ENCODE measurements around the gene MEX3D. TPM values are rescaled to one million over a fixed set of nuclear protein-coding genes. Genes with fewer than 3 reads are reported as not detected.

MEX3D gene
- total RNA-seq, 2 donors from 2014 or later, result 18.8 to 21.8 TPM

- H3K27me3 ChIP-seq, result peaks cover 0 to 20% of the 10 kb centered on the region in 2 donors
- ATAC-seq (no peak), DNase-seq (no peak)
- TF ChIP-seq POLR2A (IDR thresholded peaks at IDR 0.05), result no peak
- TF ChIP-seq, protein P1, sequence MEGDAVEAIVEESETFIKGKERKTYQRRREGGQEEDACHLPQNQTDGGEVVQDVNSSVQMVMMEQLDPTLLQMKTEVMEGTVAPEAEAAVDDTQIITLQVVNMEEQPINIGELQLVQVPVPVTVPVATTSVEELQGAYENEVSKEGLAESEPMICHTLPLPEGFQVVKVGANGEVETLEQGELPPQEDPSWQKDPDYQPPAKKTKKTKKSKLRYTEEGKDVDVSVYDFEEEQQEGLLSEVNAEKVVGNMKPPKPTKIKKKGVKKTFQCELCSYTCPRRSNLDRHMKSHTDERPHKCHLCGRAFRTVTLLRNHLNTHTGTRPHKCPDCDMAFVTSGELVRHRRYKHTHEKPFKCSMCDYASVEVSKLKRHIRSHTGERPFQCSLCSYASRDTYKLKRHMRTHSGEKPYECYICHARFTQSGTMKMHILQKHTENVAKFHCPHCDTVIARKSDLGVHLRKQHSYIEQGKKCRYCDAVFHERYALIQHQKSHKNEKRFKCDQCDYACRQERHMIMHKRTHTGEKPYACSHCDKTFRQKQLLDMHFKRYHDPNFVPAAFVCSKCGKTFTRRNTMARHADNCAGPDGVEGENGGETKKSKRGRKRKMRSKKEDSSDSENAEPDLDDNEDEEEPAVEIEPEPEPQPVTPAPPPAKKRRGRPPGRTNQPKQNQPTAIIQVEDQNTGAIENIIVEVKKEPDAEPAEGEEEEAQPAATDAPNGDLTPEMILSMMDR (IDR thresholded peaks at IDR 0.05), result no peak
- H3K36me3 ChIP-seq (replicated peaks in 1 of 2; ENCODE audit: insufficient read depth in 1 of 2, low read depth in 2 of 2), result no peaks in the 10 kb centered on the region
- intact Hi-C loops (cut with DNase I), result no loop called here
- no peaks in the 10 kb centered on the region for H3K9me3 ChIP-seq
- peaks cover 11% of the 10 kb centered on the region for H3K4me1 ChIP-seq
- no peak overlapping the region for H3K27ac ChIP-seq
- H3K4me3 ChIP-seq, result no peak overlapping the region
- 10 to 53% methylated on average over 3 to 49 of the region's 49 CpGs for WGBS, 2 donors
These were observed 43.7 kb downstream of the MEX3D start for GRCh38 chr19:1524287-1524971.

DNA sequence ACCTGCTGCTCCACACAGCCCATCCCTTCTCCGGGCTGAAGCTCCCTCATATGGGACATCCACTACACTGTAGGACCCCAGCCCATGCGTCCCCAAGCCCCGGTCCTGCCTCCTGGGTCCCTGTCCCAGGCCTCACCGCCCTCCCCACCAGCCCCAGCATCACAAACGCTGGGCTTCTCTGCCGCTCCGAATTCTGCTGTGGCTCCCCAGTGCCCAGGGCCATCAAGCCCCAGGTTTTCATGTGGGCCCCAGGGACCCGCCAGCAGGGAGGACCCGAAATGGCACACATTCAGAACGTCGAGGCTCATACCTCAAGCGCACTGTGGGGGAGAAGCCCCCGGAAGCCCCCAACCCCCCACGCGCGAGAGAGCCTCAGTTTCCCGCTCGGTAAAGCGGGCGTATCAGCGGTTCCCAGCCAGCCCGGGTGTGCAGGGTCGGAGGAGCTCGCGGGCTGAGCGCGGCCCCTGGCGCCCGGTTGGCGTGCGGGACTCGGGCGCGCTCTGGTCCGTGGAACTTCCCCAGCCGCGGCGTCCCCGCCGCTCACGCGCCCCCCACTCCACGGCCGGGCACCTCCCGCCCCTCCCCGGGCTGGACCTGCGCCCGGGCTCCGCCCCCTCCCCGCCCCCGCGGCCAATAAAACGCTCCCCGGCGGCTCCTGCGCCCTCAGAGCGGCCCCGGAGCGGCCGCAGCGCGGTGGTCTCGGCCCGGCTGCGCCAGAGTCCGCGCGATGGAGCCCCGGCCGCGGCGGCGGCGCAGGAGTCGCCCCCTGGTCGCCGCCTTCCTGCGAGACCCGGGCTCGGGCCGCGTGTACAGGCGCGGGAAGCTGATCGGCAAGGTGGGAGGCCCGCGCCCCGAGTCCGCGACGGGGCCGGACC lies 44.5 kb downstream of the MEX3D start, which contains the start of gene PLK5:
Gene PLK5, plus strand, starts transcription at position 666 of the 875 bp plus-strand sequence. CDS start 2,920 bp downstream, outside the sequence.
- H3K4me3 ChIP-seq, result no peak within 1 kb of the TSS
- peaks cover 0 to 20% of the 10 kb centered on the region in 2 donors for H3K27me3 ChIP-seq
- no peaks in the 10 kb centered on the region for H3K36me3 ChIP-seq (replicated peaks in 1 of 2; ENCODE audit: insufficient read depth in 1 of 2, low read depth in 2 of 2)
- H3K9me3 ChIP-seq, result no peaks in the 10 kb centered on the region
- ATAC-seq (no peak), DNase-seq (no peak)
- no peak within 1 kb of the TSS for H3K27ac ChIP-seq
- TF ChIP-seq POLR2A (IDR thresholded peaks at IDR 0.05), result no peak
- TF ChIP-seq, protein P1 (IDR thresholded peaks at IDR 0.05), result peak in 1 of 7 experiments; percentile 28
- intact Hi-C loops (cut with DNase I), result no loop called here
- 13 to 58% methylated on average over 8 to 54 of the region's 92 CpGs for WGBS, 2 donors
- H3K4me1 ChIP-seq, result peaks cover 11% of the 10 kb centered on the region

DNA sequence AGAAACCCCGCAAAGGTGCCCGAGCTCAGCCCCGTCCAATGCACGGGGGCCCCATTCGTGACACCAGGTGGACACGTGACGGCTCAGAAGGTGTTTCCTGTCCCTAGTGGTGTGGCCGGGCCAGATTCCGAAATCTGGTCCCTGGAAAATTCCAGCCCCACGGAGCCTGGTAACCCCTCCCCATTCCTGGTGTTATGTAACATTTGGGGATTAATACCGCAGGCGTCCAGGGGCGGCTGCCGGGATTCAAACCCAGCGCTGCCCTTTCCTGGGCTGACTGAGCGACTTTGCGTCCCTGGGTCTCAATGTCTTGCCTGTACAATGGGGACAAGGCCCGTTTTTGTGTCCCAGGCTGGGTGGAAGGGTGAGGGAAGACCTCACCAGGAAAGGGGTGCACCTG lies 45.3 kb downstream of the MEX3D start:
- peaks cover 0 to 20% of the 10 kb centered on the region in 2 donors for H3K27me3 ChIP-seq
- no peaks in the 10 kb centered on the region for H3K36me3 ChIP-seq (replicated peaks in 1 of 2; ENCODE audit: insufficient read depth in 1 of 2, low read depth in 2 of 2)
- ATAC-seq, result no peak
- H3K9me3 ChIP-seq, result no peaks in the 10 kb centered on the region
- 68 to 74% methylated on average over 10 to 18 of the region's 18 CpGs for WGBS, 2 donors
- DNase-seq, result no peak
- TF ChIP-seq, protein P1 (IDR thresholded peaks at IDR 0.05), result no peak
- TF ChIP-seq POLR2A (IDR thresholded peaks at IDR 0.05), result no peak
- H3K27ac ChIP-seq, result no peak overlapping the region
- H3K4me1 ChIP-seq, result peaks cover 11% of the 10 kb centered on the region
- intact Hi-C loops (cut with DNase I), result no loop called here
- no peak overlapping the region for H3K4me3 ChIP-seq

DNA sequence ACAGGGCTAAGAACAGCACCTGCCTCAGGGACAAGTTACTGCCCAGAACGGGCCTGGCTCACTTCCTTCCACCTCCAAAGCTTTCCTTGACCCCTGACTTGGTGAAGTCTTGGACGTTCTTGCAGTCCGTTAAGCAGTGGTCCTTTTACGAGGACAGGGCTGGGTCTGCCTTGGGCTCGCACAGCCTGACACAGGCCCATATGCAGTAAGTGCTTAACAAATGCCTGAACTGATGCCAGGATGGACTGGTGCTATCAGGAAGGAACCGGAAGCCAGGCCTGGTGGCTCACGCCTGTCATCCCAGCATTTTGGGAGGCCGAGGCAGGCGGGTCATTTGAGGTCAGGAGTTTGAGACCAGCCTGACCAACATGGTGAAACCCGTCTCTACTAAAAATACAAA lies 46.1 kb downstream of the MEX3D start:
- no peak for DNase-seq
- H3K4me3 ChIP-seq, result no peak overlapping the region
- no peak overlapping the region for H3K27ac ChIP-seq
- no peaks in the 10 kb centered on the region for H3K9me3 ChIP-seq
- TF ChIP-seq, protein P1 (IDR thresholded peaks at IDR 0.05), result no peak
- no peak for TF ChIP-seq POLR2A (IDR thresholded peaks at IDR 0.05)
- H3K36me3 ChIP-seq (replicated peaks in 1 of 2; ENCODE audit: insufficient read depth in 1 of 2, low read depth in 2 of 2), result no peaks in the 10 kb centered on the region
- H3K27me3 ChIP-seq, result peaks cover 0 to 20% of the 10 kb centered on the region in 2 donors
- intact Hi-C loops (cut with DNase I), result no loop called here
- no peak for ATAC-seq
- 76 to 78% methylated on average over 6 to 10 of the region's 10 CpGs for WGBS, 2 donors
- peaks cover 11% of the 10 kb centered on the region for H3K4me1 ChIP-seq

All from body of pancreas (tissue), 4 donors.